ENCODE measurements around the gene C2orf76. TPM values are rescaled to one million over a fixed set of nuclear protein-coding genes. Genes with fewer than 3 reads are reported as not detected.

Gene C2orf76
- polyA plus RNA-seq, 1 of the 3 experiments (the other 2 are of a cell fraction) = 6.0 TPM

DNA sequence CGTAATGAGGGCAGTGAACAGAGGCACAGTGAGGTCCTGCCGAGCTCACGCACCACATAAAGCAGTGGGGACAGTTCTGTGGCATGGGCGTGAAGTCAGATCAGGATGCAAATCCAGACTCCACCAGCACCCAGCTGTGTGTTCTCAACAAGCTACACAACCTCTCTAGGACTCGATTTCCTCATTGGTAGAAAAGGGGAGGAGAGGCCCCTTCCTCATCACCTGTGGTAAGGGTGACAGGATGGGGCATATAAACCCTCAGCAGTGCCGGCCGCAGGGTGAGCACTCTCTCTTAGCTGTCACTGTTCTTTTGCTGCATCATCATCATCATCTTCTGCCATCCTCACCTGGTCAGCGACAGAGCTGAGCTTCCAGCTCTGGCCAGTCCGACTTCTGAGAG, 54.8 kb downstream of the C2orf76 start:
- H3K9me3 ChIP-seq = no peaks in the 10 kb centered on the region
- H3K4me1 ChIP-seq (ENCODE audit: control insufficient read depth in 1 of 2, insufficient read depth in 2 of 2, low read depth in 1 of 2, low read length in 1 of 2) = peaks cover 0 to 2% of the 10 kb centered on the region in 2 experiments; a peak in 1 of 4 replicates
- DNase-seq = no peak
- ChIA-PET POLR2A (no interaction called here), CTCF (interaction anchor here (1.4 to 4.8 kb wide), 6 partner anchors 20 to 429 kb away, joined by 4 to 30 read pairs (median 10); no protein-coding TSS in a partner anchor)
- H3K79me2 ChIP-seq (ENCODE audit: insufficient read depth) = no peaks in the 10 kb centered on the region
- no peak overlapping the region for H3K4me3 ChIP-seq (ENCODE audit: low read depth in 2 of 2, low read length in 1 of 2)
- H3K27me3 ChIP-seq (ENCODE audit: insufficient read depth) = no peaks in the 10 kb centered on the region
- H3K4me2 ChIP-seq = no peak overlapping the region
- H3F3A ChIP-seq (replicated peaks; ENCODE audit: insufficient read depth) = no peaks in the 10 kb centered on the region
- no peaks in the 10 kb centered on the region for H4K20me1 ChIP-seq (ENCODE audit: insufficient read depth)
- TF ChIP-seq FOSL2 (IDR thresholded peaks at IDR 0.05; ENCODE audit: borderline replicate concordance, low read depth) (no peak), RAD21 (IDR thresholded peaks at IDR 0.05; ENCODE audit: low read length) (no peak), NFIC (IDR thresholded peaks at IDR 0.05; ENCODE audit: borderline replicate concordance) (no peak)
- H3K36me3 ChIP-seq (replicated peaks in 1 of 2; ENCODE audit: control insufficient read depth in 1 of 2, insufficient read depth in 2 of 2, low read length in 1 of 2) = no peaks in the 10 kb centered on the region
- H3K27ac ChIP-seq (ENCODE audit: low read depth in 2 of 2, low read length in 1 of 2) = no peak overlapping the region
- 86% methylated on average over 7 of the region's 9 CpGs for WGBS (ENCODE audit: low lambda C conversion rate)
- H3K9ac ChIP-seq = no peak overlapping the region
- no peaks in the 10 kb centered on the region for H3K9me2 ChIP-seq
- no peak overlapping the region for H2AFZ ChIP-seq (ENCODE audit: low read depth)

DNA sequence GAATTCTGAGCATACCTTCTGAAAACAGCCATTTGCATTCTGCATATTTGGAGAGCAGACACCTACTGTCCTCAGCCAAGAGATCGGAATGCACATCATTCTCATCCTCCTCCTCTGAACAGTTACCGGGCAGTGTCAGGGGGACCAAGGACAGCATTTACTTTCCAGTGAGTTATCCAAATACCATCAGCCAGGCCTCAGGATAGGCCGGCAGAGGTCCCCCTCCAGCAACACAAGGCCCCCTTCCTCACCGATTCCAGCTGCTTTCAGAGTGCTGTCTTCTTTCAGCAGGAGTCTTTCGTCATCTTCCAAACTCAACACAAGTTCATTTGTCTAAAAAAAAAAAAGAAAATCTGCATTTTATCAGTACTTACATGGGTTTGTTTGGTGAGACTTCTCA, 55.3 kb downstream of the C2orf76 start:
- Histone ChIP-seq H3K4me1 (ENCODE audit: control insufficient read depth in 1 of 2, insufficient read depth in 2 of 2, low read depth in 1 of 2, low read length in 1 of 2) (peaks cover 0 to 2% of the 10 kb centered on the region in 2 experiments; a peak in 1 of 4 replicates), H3K4me3 (ENCODE audit: low read depth in 2 of 2, low read length in 1 of 2) (no peak overlapping the region), H3K79me2 (ENCODE audit: insufficient read depth) (no peaks in the 10 kb centered on the region), H3K9ac (no peak overlapping the region), H3F3A (replicated peaks; ENCODE audit: insufficient read depth) (no peaks in the 10 kb centered on the region), H3K9me3 (no peaks in the 10 kb centered on the region), H3K27ac (ENCODE audit: low read depth in 2 of 2, low read length in 1 of 2) (no peak overlapping the region), H3K4me2 (no peak overlapping the region), H2AFZ (ENCODE audit: low read depth) (no peak overlapping the region), H3K9me2 (no peaks in the 10 kb centered on the region), H4K20me1 (ENCODE audit: insufficient read depth) (no peaks in the 10 kb centered on the region), H3K36me3 (replicated peaks in 1 of 2; ENCODE audit: control insufficient read depth in 1 of 2, insufficient read depth in 2 of 2, low read length in 1 of 2) (no peaks in the 10 kb centered on the region), H3K27me3 (ENCODE audit: insufficient read depth) (no peaks in the 10 kb centered on the region)
- 84% methylated on average over 5 of the region's 5 CpGs for WGBS (ENCODE audit: low lambda C conversion rate)
- CTCF ChIA-PET = interaction anchor here (0.7 to 4.8 kb wide), 14 partner anchors 11 to 429 kb away, joined by 3 to 30 read pairs (median 4); no protein-coding TSS in a partner anchor
- POLR2A ChIA-PET = no interaction called here
- DNase-seq = no peak
- TF ChIP-seq GATA2 (CRISPR knock-in tag; IDR thresholded peaks at IDR 0.05) = no peak
- no peak for TF ChIP-seq RXRA (IDR thresholded peaks at IDR 0.05; ENCODE audit: borderline replicate concordance, low read depth)
- no peak for TF ChIP-seq EZH2phosphoT487 (IDR thresholded peaks at IDR 0.05; ENCODE audit: borderline replicate concordance, low read depth)
- no peak for TF ChIP-seq TEAD4 (IDR thresholded peaks at IDR 0.05; ENCODE audit: borderline replicate concordance, insufficient read depth)
- no peak for TF ChIP-seq SIN3A (IDR thresholded peaks at IDR 0.05; ENCODE audit: borderline replicate concordance, low read depth, low read length)
- TF ChIP-seq MEF2A (IDR thresholded peaks at IDR 0.05; ENCODE audit: borderline replicate concordance, low read depth) = no peak
- no peak for TF ChIP-seq FOSL2 (IDR thresholded peaks at IDR 0.05; ENCODE audit: borderline replicate concordance, low read depth)
- TF ChIP-seq TCF12 (IDR thresholded peaks at IDR 0.05) = no peak
- no peak for TF ChIP-seq RCOR1 (IDR thresholded peaks at IDR 0.05; ENCODE audit: low read length)
- TF ChIP-seq, protein P1, sequence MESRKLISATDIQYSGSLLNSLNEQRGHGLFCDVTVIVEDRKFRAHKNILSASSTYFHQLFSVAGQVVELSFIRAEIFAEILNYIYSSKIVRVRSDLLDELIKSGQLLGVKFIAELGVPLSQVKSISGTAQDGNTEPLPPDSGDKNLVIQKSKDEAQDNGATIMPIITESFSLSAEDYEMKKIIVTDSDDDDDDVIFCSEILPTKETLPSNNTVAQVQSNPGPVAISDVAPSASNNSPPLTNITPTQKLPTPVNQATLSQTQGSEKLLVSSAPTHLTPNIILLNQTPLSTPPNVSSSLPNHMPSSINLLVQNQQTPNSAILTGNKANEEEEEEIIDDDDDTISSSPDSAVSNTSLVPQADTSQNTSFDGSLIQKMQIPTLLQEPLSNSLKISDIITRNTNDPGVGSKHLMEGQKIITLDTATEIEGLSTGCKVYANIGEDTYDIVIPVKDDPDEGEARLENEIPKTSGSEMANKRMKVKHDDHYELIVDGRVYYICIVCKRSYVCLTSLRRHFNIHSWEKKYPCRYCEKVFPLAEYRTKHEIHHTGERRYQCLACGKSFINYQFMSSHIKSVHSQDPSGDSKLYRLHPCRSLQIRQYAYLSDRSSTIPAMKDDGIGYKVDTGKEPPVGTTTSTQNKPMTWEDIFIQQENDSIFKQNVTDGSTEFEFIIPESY (IDR thresholded peaks at IDR 0.05; ENCODE audit: borderline replicate concordance, low read depth) = no peak
